Stomach (tissue), 4 donors: ENCODE measurements around the gene POLE.

ENCODE experiments used
- POLR2A ChIP-seq, 4 donors: fragments of 450-650 bp; IDR thresholded peaks; one replicate each; pipeline ENCODE4 v1.6.1; 2016; ENCODE audit warnings: antibody characterized with exemption in 4 of 4, control low read depth in 2 of 4, mild to moderate bottlenecking in 1 of 4, moderate library complexity in 1 of 4
- TF ChIP-seq, protein P1 (sequence below), 7 experiments: fragments of 450-650 bp in 4 of 7; fragments of 200-600 bp in 3 of 7; sonication (generic) in 3 of 7; IDR thresholded peaks; one replicate each; pipeline ENCODE4 v1.5.1; 2016 to 2019; ENCODE audit warnings: antibody characterized with exemption in 7 of 7, control low read depth in 2 of 7, mild to moderate bottlenecking in 1 of 7

DNA sequence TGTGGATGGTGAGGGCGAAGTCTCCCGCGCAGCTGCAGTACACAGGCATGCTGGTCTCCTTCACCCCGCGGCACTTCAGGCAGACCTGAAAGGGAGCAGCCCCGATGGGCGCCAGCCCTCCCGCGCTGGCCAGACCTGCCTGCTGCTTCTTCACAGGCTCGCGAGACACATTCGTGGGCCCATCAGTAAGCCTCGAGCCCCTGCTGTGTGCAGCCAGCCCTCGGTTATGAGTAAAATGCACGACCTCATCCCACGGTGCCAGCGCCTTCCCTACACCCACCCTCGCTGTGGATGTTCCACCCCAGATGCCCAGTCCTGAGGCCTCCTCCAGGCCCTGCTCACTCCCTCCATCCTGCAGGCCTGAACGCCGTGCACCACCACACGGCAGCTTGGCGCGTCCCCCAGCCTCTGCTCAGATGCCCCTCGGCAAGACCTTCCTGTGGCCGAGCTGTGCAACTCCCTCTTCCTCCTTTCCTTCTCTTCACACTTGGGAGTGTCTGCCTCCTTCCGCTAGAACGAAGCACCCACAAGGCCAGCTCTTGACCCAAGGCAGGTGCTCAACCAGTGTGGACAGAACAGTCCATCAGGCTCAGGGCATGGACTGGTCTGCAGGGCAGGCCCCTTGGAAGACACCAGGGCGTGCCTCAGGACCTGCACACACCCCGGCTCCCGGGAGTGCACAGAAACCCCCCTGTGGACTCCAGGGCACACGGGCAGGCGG, 62.1 kb downstream of the POLE start:
- TF ChIP-seq POLR2A (IDR thresholded peaks at IDR 0.05), result no peak
- TF ChIP-seq, protein P1, sequence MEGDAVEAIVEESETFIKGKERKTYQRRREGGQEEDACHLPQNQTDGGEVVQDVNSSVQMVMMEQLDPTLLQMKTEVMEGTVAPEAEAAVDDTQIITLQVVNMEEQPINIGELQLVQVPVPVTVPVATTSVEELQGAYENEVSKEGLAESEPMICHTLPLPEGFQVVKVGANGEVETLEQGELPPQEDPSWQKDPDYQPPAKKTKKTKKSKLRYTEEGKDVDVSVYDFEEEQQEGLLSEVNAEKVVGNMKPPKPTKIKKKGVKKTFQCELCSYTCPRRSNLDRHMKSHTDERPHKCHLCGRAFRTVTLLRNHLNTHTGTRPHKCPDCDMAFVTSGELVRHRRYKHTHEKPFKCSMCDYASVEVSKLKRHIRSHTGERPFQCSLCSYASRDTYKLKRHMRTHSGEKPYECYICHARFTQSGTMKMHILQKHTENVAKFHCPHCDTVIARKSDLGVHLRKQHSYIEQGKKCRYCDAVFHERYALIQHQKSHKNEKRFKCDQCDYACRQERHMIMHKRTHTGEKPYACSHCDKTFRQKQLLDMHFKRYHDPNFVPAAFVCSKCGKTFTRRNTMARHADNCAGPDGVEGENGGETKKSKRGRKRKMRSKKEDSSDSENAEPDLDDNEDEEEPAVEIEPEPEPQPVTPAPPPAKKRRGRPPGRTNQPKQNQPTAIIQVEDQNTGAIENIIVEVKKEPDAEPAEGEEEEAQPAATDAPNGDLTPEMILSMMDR (IDR thresholded peaks at IDR 0.05), result no peak
